ENCODE results near the gene C11orf58.

The C11orf58 gene

DNA sequence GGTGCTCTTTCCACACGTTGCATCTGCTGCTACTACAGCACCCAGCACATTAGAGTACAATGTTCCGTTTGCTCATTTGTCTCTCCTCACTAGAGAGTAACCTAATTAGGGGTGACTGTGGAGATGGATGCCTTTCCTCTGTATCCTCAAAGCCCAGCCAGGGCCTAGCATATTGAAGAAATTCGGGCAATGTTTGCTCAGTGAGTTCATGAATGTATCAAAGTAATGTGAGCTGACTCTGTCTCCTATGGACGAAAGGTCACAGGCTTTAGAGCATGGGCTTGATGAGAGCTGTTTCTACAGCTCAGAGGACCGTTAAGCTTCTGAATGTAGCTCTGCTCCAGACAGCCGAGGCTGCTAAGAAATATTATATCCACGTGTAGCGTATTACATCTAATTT, 67.5 kb downstream of the C11orf58 start:
- no peak for DNase-seq

DNA sequence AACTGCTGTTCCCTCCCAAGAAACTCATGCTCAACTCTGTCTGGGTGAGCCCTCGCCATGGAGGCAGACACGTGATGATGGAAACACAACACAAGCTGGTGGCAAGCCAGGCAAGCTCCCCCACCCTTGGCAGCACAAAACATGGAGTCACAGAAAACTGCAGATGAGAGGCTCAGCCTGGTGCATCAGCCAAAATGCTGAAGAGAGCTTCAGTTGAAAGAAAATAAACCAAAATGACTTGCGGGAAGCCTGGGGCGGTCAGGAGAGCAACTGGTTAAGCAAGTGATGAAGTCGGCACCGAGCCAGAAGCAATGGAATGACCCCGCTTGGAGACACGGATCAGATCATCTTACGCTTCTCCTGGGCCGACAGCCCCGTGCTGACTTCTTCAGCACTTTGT, 68.3 kb downstream of the C11orf58 start:
- no peak for DNase-seq

GRCh38 chr11:16807306-16807705, 68.9 kb downstream of the C11orf58 start:
- DNase-seq = no peak

Measured in NCI-H2107 (cell line).